Measurements from ENCODE around the gene CFAP57. TPM values are rescaled to one million over a fixed set of nuclear protein-coding genes. Genes with fewer than 3 reads are reported as not detected.

The CFAP57 gene
- total RNA-seq, 1 donor from 2014 or later, result not detected

- no peak for DNase-seq
- intact Hi-C loops (cut with micrococcal nuclease), result no loop called here
- H3K4me1 Mint-ChIP-seq, result no peaks in the 10 kb centered on the region
- no peaks in the 10 kb centered on the region for H3K9me3 Mint-ChIP-seq
- H3K27me3 Mint-ChIP-seq, result peaks cover 12% of the 10 kb centered on the region
- H3K36me3 Mint-ChIP-seq (ENCODE audit: low read depth), result no peaks in the 10 kb centered on the region
- ATAC-seq (ENCODE audit: low read depth), result no peak
- H3K27ac Mint-ChIP-seq, result no peak overlapping the region
- ChIA-PET POLR2A (interaction anchor here (0.9 kb wide), 1 partner anchor 100 kb away, joined by 3 read pairs; no protein-coding TSS in a partner anchor), CTCF (interaction anchor here (0.6 kb wide), 1 partner anchor 474 kb away, joined by 3 read pairs; no protein-coding TSS in a partner anchor)
- H3K4me3 Mint-ChIP-seq, result no peak overlapping the region
- no peak for TF ChIP-seq CTCF (IDR thresholded peaks at IDR 0.05)
These were observed 116.9 kb downstream of the CFAP57 start for GRCh38 chr1:43288785-43289706.

GRCh38 chr1:43292216-43292615 is 120.1 kb downstream of the CFAP57 start:
- no peak for ATAC-seq (ENCODE audit: low read depth)
- H3K9me3 Mint-ChIP-seq, result no peaks in the 10 kb centered on the region
- intact Hi-C loops (cut with micrococcal nuclease), result no loop called here
- no peaks in the 10 kb centered on the region for H3K36me3 Mint-ChIP-seq (ENCODE audit: low read depth)
- H3K4me1 Mint-ChIP-seq, result no peaks in the 10 kb centered on the region
- POLR2A ChIA-PET, result interaction anchor here (0.7 kb wide), 1 partner anchor 1737 kb away, joined by 5 read pairs; no protein-coding TSS in a partner anchor
- no peak overlapping the region for H3K4me3 Mint-ChIP-seq
- no peak for DNase-seq
- TF ChIP-seq CTCF (IDR thresholded peaks at IDR 0.05), result no peak
- CTCF ChIA-PET, result no interaction called here
- no peak overlapping the region for H3K27ac Mint-ChIP-seq
- H3K27me3 Mint-ChIP-seq, result peaks cover 2% of the 10 kb centered on the region

- TF ChIP-seq CTCF (IDR thresholded peaks at IDR 0.05), result no peak
- Mint-ChIP-seq H3K27ac (no peak overlapping the region), H3K36me3 (ENCODE audit: low read depth) (no peaks in the 10 kb centered on the region), H3K4me1 (no peaks in the 10 kb centered on the region), H3K9me3 (no peaks in the 10 kb centered on the region), H3K27me3 (no peaks in the 10 kb centered on the region), H3K4me3 (no peak overlapping the region)
- ATAC-seq (ENCODE audit: low read depth) (no peak), DNase-seq (no peak)
- CTCF ChIA-PET, result no interaction called here
- intact Hi-C loops (cut with micrococcal nuclease), result no loop called here
- POLR2A ChIA-PET, result interaction anchor here (0.7 kb wide), 1 partner anchor 1737 kb away, joined by 5 read pairs; no protein-coding TSS in a partner anchor
These were observed 120.5 kb downstream of the CFAP57 start for GRCh38 chr1:43292679-43293078.

- H3K27ac Mint-ChIP-seq, result no peak overlapping the region
- ChIA-PET CTCF (no interaction called here), POLR2A (no interaction called here)
- no peaks in the 10 kb centered on the region for H3K9me3 Mint-ChIP-seq
- intact Hi-C loops (cut with micrococcal nuclease), result no loop called here
- no peak overlapping the region for H3K4me3 Mint-ChIP-seq
- TF ChIP-seq CTCF (IDR thresholded peaks at IDR 0.05), result no peak
- ATAC-seq (ENCODE audit: low read depth), result no peak
- H3K36me3 Mint-ChIP-seq (ENCODE audit: low read depth), result no peaks in the 10 kb centered on the region
- DNase-seq, result no peak
- no peaks in the 10 kb centered on the region for H3K27me3 Mint-ChIP-seq
- H3K4me1 Mint-ChIP-seq, result no peaks in the 10 kb centered on the region
These were observed 121.0 kb downstream of the CFAP57 start for GRCh38 chr1:43293176-43293575.

- intact Hi-C loops (cut with micrococcal nuclease), result no loop called here
- H3K9me3 Mint-ChIP-seq, result no peaks in the 10 kb centered on the region
- H3K27me3 Mint-ChIP-seq, result no peaks in the 10 kb centered on the region
- no peaks in the 10 kb centered on the region for H3K4me1 Mint-ChIP-seq
- POLR2A ChIA-PET, result no interaction called here
- no peak for DNase-seq
- no peaks in the 10 kb centered on the region for H3K36me3 Mint-ChIP-seq (ENCODE audit: low read depth)
- H3K4me3 Mint-ChIP-seq, result no peak overlapping the region
- CTCF ChIA-PET, result no interaction called here
- no peak for ATAC-seq (ENCODE audit: low read depth)
- H3K27ac Mint-ChIP-seq, result no peak overlapping the region
- no peak for TF ChIP-seq CTCF (IDR thresholded peaks at IDR 0.05)
These were observed 122.0 kb downstream of the CFAP57 start for GRCh38 chr1:43293896-43294760.

Measured in activated B cell treated with CpG ODN at 0.5 μM for 24 hours (primary cell).